Measurements from ENCODE around the gene EMILIN2.
"Not testable (repeated sequence)": the region's sequence is repeated elsewhere in the genome, so short reads cannot be mapped to it uniquely, and the experiment has no call there.

Gene EMILIN2

DNA sequence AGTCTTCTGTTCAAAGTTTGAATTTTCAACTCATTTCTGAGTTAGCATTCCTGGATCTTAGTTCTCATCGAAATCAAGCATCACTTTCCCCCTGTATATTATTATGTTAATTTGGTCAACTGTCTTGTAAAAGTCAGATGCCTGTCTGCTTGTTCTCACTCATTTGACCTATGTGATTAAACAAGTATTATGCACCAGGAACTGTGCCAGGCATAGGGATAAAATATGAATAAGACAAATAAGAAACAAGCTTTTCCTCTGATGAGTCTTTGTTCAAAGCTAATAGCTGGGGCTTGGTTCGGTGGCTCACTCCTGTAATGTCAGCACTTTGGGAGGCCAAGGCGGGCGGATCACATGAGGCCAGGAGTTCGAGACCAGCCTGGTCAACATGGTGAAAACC, 19.7 kb upstream of the EMILIN2 start:
- DNase-seq: no peak
- H3K4me1 ChIP-seq (ENCODE audit: control insufficient read depth, insufficient read depth, low read depth, low read length): no peaks in the 10 kb centered on the region
- no peak overlapping the region for H3K4ac ChIP-seq (ENCODE audit: low read depth in 1 of 2, low read length in 2 of 2)
- H2BK120ac ChIP-seq (ENCODE audit: low read depth, low read length): no peak overlapping the region
- no peaks in the 10 kb centered on the region for H3K79me1 ChIP-seq (replicated peaks; ENCODE audit: low read length, poor library complexity, severe bottlenecking)
- H2BK12ac ChIP-seq (ENCODE audit: low read length in 2 of 2): no peak overlapping the region
- H3K23ac ChIP-seq (ENCODE audit: low read length in 2 of 2): no peak overlapping the region
- H2AFZ ChIP-seq (ENCODE audit: low read depth, low read length): no peak overlapping the region
- WGBS: 94% methylated on average over 4 of the region's 5 CpGs
- H4K91ac ChIP-seq (ENCODE audit: low read length): no peak overlapping the region
- H2BK15ac ChIP-seq (ENCODE audit: low read depth, poor library complexity, severe bottlenecking): no peak overlapping the region
- H2BK5ac ChIP-seq (ENCODE audit: low read depth, low read length, poor library complexity, severe bottlenecking): no peak overlapping the region
- H3K18ac ChIP-seq (ENCODE audit: low read depth in 1 of 2, low read length in 2 of 2): no peak overlapping the region
- no peaks in the 10 kb centered on the region for H3K36me3 ChIP-seq (ENCODE audit: control insufficient read depth in 1 of 2, insufficient read depth in 2 of 2, low read depth in 1 of 2, low read length in 2 of 2)
- H3K4me2 ChIP-seq (ENCODE audit: low read length, poor library complexity, severe bottlenecking): no peak overlapping the region
- peak overlapping the region in 1 of 2 experiments; percentile 42 for H3K4me3 ChIP-seq (ENCODE audit: insufficient read depth in 1 of 2, low read depth in 1 of 2, low read length in 2 of 2)
- H3K27me3 ChIP-seq (ENCODE audit: control insufficient read depth in 1 of 2, insufficient read depth in 1 of 2, low read length in 2 of 2): no peaks in the 10 kb centered on the region
- H3K14ac ChIP-seq (ENCODE audit: low read length in 2 of 2): no peak overlapping the region
- peak overlapping the region; percentile 82 for H3K9ac ChIP-seq (ENCODE audit: low read length)
- H3K9me3 ChIP-seq (ENCODE audit: control insufficient read depth, low read length): no peaks in the 10 kb centered on the region
- no peak overlapping the region for H4K8ac ChIP-seq (ENCODE audit: low read length)
- no peak overlapping the region for H2AK5ac ChIP-seq (ENCODE audit: low read length, severe bottlenecking)
- no peak overlapping the region for H3K27ac ChIP-seq (ENCODE audit: low read length, poor library complexity, severe bottlenecking)

DNA sequence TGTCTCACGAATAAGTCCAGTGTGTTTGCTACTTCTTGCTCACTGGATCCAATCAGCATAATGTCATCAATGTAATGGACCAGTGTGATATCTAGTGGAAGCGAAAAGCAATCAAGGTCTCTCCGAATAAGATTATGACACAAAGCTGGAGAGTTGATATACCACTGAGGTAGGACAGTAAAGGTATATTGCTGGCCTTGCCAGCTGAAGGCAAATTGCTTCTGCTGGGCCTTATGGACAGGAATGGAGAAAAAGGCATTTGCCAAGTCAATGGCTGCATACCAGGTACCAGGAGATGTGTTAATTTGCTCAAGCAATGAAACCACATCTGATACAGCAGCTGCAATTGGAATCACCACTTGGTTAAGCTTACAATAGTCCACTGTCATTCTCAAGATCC, 10.7 kb upstream of the EMILIN2 start:
- H3K18ac ChIP-seq (ENCODE audit: low read depth in 1 of 2, low read length in 2 of 2); H3K27me3 ChIP-seq (ENCODE audit: control insufficient read depth in 1 of 2, insufficient read depth in 1 of 2, low read length in 2 of 2); H3K27ac ChIP-seq (ENCODE audit: low read length, poor library complexity, severe bottlenecking); H3K4me1 ChIP-seq (ENCODE audit: control insufficient read depth, insufficient read depth, low read depth, low read length); H2BK5ac ChIP-seq (ENCODE audit: low read depth, low read length, poor library complexity, severe bottlenecking); H2BK15ac ChIP-seq (ENCODE audit: low read depth, poor library complexity, severe bottlenecking); H3K14ac ChIP-seq (ENCODE audit: low read length in 2 of 2); H3K79me1 ChIP-seq (replicated peaks; ENCODE audit: low read length, poor library complexity, severe bottlenecking); H3K9ac ChIP-seq (ENCODE audit: low read length); H3K9me3 ChIP-seq (ENCODE audit: control insufficient read depth, low read length); H2BK120ac ChIP-seq (ENCODE audit: low read depth, low read length); H2AFZ ChIP-seq (ENCODE audit: low read depth, low read length); H2BK12ac ChIP-seq (ENCODE audit: low read length in 2 of 2); H4K8ac ChIP-seq (ENCODE audit: low read length); H3K4ac ChIP-seq (ENCODE audit: low read depth in 1 of 2, low read length in 2 of 2); H3K23ac ChIP-seq (ENCODE audit: low read length in 2 of 2); H3K4me2 ChIP-seq (ENCODE audit: low read length, poor library complexity, severe bottlenecking); H3K4me3 ChIP-seq (ENCODE audit: insufficient read depth in 1 of 2, low read depth in 1 of 2, low read length in 2 of 2); H4K91ac ChIP-seq (ENCODE audit: low read length); H2AK5ac ChIP-seq (ENCODE audit: low read length, severe bottlenecking); DNase-seq; H3K36me3 ChIP-seq (ENCODE audit: control insufficient read depth in 1 of 2, insufficient read depth in 2 of 2, low read depth in 1 of 2, low read length in 2 of 2): not testable (repeated sequence)
- 94% methylated on average over 3 of the region's 3 CpGs for WGBS

DNA sequence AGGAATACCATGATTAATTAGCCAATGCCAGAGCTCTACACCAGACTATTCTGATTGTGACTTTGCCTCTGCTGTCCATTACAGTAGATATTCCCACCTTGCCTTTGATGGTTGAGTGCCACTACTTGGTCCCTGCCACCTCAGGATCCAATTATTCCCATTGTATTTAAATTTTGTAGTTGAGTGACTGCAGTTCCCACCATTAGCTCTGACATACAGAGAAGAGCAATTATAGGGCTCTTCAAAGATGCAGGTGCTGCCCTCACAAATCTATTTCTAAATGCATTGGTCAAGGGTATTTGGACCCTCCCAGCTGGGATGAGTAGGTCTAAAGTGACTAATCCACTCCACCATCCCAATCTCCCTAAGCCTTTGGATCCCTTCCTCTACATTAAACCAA, 9.5 kb upstream of the EMILIN2 start:
- not testable (repeated sequence) for H3K9me3 ChIP-seq (ENCODE audit: control insufficient read depth, low read length); H2AFZ ChIP-seq (ENCODE audit: low read depth, low read length); H2BK12ac ChIP-seq (ENCODE audit: low read length in 2 of 2); H3K18ac ChIP-seq (ENCODE audit: low read depth in 1 of 2, low read length in 2 of 2); H3K14ac ChIP-seq (ENCODE audit: low read length in 2 of 2); H4K91ac ChIP-seq (ENCODE audit: low read length); H3K27ac ChIP-seq (ENCODE audit: low read length, poor library complexity, severe bottlenecking); H3K27me3 ChIP-seq (ENCODE audit: control insufficient read depth in 1 of 2, insufficient read depth in 1 of 2, low read length in 2 of 2); H2BK5ac ChIP-seq (ENCODE audit: low read depth, low read length, poor library complexity, severe bottlenecking); H3K4me1 ChIP-seq (ENCODE audit: control insufficient read depth, insufficient read depth, low read depth, low read length); H3K23ac ChIP-seq (ENCODE audit: low read length in 2 of 2); H3K9ac ChIP-seq (ENCODE audit: low read length); H3K79me1 ChIP-seq (replicated peaks; ENCODE audit: low read length, poor library complexity, severe bottlenecking); H2BK15ac ChIP-seq (ENCODE audit: low read depth, poor library complexity, severe bottlenecking); H3K4ac ChIP-seq (ENCODE audit: low read depth in 1 of 2, low read length in 2 of 2); DNase-seq; H4K8ac ChIP-seq (ENCODE audit: low read length); H3K4me2 ChIP-seq (ENCODE audit: low read length, poor library complexity, severe bottlenecking); H2BK120ac ChIP-seq (ENCODE audit: low read depth, low read length); H2AK5ac ChIP-seq (ENCODE audit: low read length, severe bottlenecking); H3K36me3 ChIP-seq (ENCODE audit: control insufficient read depth in 1 of 2, insufficient read depth in 2 of 2, low read depth in 1 of 2, low read length in 2 of 2); H3K4me3 ChIP-seq (ENCODE audit: insufficient read depth in 1 of 2, low read depth in 1 of 2, low read length in 2 of 2)

DNA sequence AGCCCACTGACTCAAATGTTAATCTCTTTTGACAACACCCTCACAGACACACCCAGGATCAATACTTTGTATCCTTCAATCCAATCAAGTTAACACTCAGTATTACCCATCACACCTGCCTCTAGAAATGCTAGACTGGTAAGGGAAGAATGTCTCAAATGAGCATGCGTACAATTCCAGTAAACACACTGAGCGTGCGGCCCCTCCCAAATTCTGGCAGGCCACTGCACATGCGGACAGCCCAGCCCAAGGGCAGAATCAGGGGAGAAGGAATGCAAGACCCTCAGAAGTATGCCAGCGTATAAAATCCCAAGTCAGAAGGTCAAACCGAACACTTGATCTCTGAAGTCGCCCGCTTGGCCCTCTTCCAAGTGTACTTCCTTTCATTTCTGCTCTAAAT, 7.6 kb upstream of the EMILIN2 start:
- Histone ChIP-seq H4K91ac (ENCODE audit: low read length) (no peak overlapping the region), H2BK5ac (ENCODE audit: low read depth, low read length, poor library complexity, severe bottlenecking) (no peak overlapping the region), H2BK12ac (ENCODE audit: low read length in 2 of 2) (no peak overlapping the region), H2BK120ac (ENCODE audit: low read depth, low read length) (no peak overlapping the region), H4K8ac (ENCODE audit: low read length) (no peak overlapping the region), H3K9me3 (ENCODE audit: control insufficient read depth, low read length) (no peaks in the 10 kb centered on the region), H2AFZ (ENCODE audit: low read depth, low read length) (no peak overlapping the region), H3K4me3 (ENCODE audit: insufficient read depth in 1 of 2, low read depth in 1 of 2, low read length in 2 of 2) (no peak overlapping the region), H3K27ac (ENCODE audit: low read length, poor library complexity, severe bottlenecking) (no peak overlapping the region), H3K4me2 (ENCODE audit: low read length, poor library complexity, severe bottlenecking) (no peak overlapping the region), H3K23ac (ENCODE audit: low read length in 2 of 2) (no peak overlapping the region), H3K36me3 (ENCODE audit: control insufficient read depth in 1 of 2, insufficient read depth in 2 of 2, low read depth in 1 of 2, low read length in 2 of 2) (no peaks in the 10 kb centered on the region), H3K27me3 (ENCODE audit: control insufficient read depth in 1 of 2, insufficient read depth in 1 of 2, low read length in 2 of 2) (peaks cover 0 to 19% of the 10 kb centered on the region in 2 experiments), H2AK5ac (ENCODE audit: low read length, severe bottlenecking) (no peak overlapping the region), H3K79me1 (replicated peaks; ENCODE audit: low read length, poor library complexity, severe bottlenecking) (no peaks in the 10 kb centered on the region), H3K14ac (ENCODE audit: low read length in 2 of 2) (no peak overlapping the region), H3K4me1 (ENCODE audit: control insufficient read depth, insufficient read depth, low read depth, low read length) (no peaks in the 10 kb centered on the region), H2BK15ac (ENCODE audit: low read depth, poor library complexity, severe bottlenecking) (no peak overlapping the region), H3K18ac (ENCODE audit: low read depth in 1 of 2, low read length in 2 of 2) (no peak overlapping the region), H3K4ac (ENCODE audit: low read depth in 1 of 2, low read length in 2 of 2) (no peak overlapping the region), H3K9ac (ENCODE audit: low read length) (no peak overlapping the region)
- no peak for DNase-seq
- 90% methylated on average over 5 of the region's 8 CpGs for WGBS

Data from mesenchymal stem cell (in vitro differentiated cells and primary cell).